Measurements from ENCODE around the gene TOMM5.

The TOMM5 gene

GRCh38 chr9:37593883-37594448 is 1.6 kb upstream of the TOMM5 start:
- peak overlapping the region; percentile 29 for H3K27ac ChIP-seq
- TF ChIP-seq, protein P1, sequence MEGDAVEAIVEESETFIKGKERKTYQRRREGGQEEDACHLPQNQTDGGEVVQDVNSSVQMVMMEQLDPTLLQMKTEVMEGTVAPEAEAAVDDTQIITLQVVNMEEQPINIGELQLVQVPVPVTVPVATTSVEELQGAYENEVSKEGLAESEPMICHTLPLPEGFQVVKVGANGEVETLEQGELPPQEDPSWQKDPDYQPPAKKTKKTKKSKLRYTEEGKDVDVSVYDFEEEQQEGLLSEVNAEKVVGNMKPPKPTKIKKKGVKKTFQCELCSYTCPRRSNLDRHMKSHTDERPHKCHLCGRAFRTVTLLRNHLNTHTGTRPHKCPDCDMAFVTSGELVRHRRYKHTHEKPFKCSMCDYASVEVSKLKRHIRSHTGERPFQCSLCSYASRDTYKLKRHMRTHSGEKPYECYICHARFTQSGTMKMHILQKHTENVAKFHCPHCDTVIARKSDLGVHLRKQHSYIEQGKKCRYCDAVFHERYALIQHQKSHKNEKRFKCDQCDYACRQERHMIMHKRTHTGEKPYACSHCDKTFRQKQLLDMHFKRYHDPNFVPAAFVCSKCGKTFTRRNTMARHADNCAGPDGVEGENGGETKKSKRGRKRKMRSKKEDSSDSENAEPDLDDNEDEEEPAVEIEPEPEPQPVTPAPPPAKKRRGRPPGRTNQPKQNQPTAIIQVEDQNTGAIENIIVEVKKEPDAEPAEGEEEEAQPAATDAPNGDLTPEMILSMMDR (IDR thresholded peaks at IDR 0.05): no peak
- no peak for TF ChIP-seq ZFX (IDR thresholded peaks at IDR 0.05; ENCODE audit: borderline replicate concordance)

- no peak for TF ChIP-seq ZFX (IDR thresholded peaks at IDR 0.05; ENCODE audit: borderline replicate concordance)
- TF ChIP-seq, protein P1 (IDR thresholded peaks at IDR 0.05): no peak
- no peak overlapping the region for H3K27ac ChIP-seq
Observed at GRCh38 chr9:37587521-37587920, 4.9 kb downstream of the TOMM5 start.

DNA sequence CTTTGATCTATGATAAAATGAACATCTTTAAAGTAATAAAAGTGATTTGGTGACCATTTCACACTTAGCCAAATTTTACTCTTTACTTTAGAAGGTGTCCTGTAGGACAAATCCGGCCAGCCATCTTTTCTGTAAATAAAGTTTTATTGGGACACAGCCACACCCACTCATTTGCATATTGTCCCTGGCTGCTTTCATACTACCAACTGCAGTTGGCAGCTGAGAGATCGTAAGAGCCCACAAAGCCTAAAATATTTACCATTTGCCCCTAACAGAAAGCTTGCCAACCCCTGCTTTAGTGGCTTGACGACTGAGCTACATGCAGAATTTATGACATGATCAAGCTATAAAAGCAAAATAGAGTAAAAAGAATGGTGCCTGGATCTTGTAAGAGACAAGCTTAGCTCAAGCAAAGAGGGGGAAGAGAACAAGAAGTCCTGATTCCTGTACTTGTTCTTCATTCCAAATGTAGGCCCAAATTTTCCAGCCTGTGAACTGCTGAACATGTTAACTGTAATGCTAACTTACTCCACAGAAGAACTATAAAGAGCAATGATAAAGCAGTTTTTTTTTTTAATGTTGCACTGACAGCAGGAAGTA is 8.8 kb downstream of the TOMM5 start:
- peak overlapping the region; percentile 70 for H3K27ac ChIP-seq
- TF ChIP-seq ZFX (IDR thresholded peaks at IDR 0.05; ENCODE audit: borderline replicate concordance): no peak
- TF ChIP-seq, protein P1 (IDR thresholded peaks at IDR 0.05): no peak

- peak overlapping the region; percentile 70 for H3K27ac ChIP-seq
- no peak for TF ChIP-seq ZFX (IDR thresholded peaks at IDR 0.05; ENCODE audit: borderline replicate concordance)
- TF ChIP-seq, protein P1 (IDR thresholded peaks at IDR 0.05): peak; percentile 76
Observed at GRCh38 chr9:37582548-37583157, 9.7 kb downstream of the TOMM5 start.

DNA sequence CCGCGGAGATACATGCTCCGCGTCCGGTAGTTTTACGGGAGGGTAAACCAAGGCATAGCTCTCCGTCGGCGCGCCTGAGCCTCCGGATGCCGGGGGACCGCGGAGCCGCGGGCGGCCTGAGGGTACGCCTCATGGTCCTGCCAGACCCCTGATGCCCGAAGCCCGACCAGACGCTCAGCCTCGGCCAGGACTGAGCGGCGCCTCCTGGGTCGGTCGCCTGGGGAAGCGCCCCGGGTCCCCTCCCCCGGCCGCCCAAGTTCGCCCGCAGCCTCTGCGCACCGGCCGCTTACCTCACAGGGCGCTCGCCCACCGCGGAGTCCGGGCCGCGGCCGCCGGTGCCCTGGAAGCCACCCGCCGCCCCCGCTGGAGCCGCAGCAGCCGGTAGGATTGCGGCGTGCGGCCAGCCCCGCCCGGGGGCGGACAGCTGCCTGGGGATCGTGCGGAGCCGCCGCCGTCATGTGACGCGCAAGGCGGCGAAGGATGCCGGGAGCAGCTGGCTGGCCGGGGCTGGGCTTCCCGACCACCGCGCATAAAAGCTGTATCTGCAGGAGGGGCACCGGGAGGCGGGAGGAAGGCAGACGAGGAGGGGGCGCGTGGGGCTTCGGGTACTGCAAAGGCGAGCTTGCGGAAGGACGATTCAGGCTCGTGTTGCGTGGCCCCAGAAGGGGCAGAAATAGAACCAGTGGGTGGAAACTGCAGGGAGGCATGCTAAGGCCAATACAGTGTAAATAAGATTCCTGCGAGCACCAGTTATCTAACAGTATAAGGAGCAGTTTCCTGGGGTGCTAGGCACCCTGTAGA is 16.3 kb downstream of the TOMM5 start, which contains the start of gene FBXO10:
Gene FBXO10, minus strand, starts transcription at position 460 of the 801 bp plus-strand sequence. CDS start 34,612 bp downstream, outside the sequence.
- TF ChIP-seq, protein P1 (IDR thresholded peaks at IDR 0.05): no peak
- TF ChIP-seq ZFX (IDR thresholded peaks at IDR 0.05; ENCODE audit: borderline replicate concordance): no peak
- H3K27ac ChIP-seq: peak within 1 kb of the TSS; percentile 51

DNA sequence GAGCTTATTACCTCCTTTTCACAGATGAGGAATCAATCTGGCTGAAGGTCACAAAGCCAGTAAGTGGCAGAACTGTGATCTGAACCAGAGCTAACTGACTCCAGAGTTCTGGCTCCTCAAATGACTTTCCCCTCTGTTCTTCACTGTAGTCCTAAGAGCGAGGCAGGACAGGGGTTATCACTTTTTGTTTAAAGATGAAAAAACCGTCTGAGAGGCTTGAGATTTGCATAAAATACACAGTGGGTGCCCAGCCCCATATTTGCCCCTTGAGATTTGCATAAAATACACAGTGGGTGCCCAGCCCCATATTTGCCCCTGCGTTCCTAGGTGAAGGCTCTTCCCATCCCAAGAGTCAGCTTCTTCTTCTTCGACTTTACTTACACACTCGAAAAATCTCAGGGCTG is 16.9 kb downstream of the TOMM5 start:
- TF ChIP-seq ZFX (IDR thresholded peaks at IDR 0.05; ENCODE audit: borderline replicate concordance): no peak
- TF ChIP-seq, protein P1 (IDR thresholded peaks at IDR 0.05): no peak
- H3K27ac ChIP-seq: peak overlapping the region; percentile 51

Measured in 22Rv1 (cell line).